ENCODE results near the gene IRF5.
A peak's percentile ranks its signal among the peaks of the same experiment; 100 is the strongest.

Gene IRF5, protein sequence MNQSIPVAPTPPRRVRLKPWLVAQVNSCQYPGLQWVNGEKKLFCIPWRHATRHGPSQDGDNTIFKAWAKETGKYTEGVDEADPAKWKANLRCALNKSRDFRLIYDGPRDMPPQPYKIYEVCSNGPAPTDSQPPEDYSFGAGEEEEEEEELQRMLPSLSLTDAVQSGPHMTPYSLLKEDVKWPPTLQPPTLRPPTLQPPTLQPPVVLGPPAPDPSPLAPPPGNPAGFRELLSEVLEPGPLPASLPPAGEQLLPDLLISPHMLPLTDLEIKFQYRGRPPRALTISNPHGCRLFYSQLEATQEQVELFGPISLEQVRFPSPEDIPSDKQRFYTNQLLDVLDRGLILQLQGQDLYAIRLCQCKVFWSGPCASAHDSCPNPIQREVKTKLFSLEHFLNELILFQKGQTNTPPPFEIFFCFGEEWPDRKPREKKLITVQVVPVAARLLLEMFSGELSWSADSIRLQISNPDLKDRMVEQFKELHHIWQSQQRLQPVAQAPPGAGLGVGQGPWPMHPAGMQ

DNA sequence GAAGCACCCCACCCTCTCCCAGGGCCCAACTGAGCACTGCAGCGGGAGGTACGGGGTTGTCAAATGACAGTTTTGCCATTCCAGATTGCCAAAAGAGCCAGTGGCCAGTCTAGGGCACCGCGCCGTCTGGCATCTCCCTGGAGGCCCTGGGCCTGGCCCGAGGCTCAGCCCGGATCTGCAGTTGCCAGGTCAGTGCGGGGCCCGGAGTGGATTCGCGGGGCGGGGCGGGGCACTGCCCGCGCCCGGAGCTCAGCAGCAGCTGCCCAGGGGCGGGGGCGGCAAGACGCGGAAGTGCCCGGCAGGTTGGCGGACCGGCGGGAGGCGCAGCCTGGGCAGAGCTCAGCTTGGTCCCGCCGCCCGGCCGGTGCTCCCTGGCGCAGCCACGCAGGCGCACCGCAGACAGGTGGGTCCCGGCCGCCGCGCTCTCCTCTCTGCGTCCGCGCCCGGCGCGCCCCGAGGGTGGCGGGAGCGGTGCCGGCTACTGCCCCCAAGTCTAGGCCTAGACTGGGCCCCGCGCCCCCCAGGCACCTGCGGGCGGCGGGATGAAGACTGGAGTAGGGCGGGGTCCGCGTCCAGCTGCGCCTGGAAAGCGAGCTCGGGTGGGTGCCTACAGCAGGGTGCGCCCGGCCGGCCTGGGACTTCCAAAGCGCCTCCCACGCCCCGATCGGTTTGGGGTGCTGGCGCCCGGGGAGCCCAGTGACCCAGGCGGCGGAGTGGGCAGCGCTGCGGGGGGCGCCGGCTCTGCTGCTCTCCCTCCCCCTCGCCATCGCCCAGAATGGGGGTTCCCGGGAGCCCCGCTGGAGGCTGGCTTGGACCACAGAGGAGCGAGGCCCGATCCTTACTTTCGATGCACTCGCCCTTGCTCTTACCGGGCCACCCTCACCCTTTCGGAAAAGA, at the start of gene IRF5:
TSS of gene IRF5 (plus strand) at position 281 of the 897 bp plus-strand sequence. CDS start 4,155 bp downstream, outside the sequence.
- peak; percentile 71 for DNase-seq

DNA sequence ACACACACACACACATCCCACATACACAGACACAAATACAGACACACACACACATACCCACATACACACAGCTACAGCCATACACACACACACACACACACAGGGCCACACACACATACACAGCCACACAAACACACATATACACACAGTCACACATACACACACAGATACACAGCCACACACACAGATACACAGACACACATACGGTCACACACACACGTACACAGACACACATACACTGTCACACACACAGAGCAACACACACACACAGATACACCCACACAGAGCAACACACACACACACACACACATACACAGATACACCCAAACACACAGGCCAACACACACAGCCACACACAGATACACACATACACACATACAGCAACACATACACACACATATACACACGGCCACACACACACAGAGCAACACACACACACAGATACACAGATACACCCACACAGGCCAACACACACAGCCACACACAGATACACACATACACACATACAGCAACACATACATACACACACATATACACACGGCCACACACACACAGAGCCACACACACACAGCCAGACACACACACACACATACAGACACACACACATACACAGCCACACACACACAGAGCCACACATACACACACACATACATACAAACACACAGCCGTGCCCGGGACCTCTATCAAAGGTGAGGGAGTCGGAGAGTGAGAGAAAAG, 49.5 kb upstream of the IRF5 start:
- DNase-seq: no peak

DNA sequence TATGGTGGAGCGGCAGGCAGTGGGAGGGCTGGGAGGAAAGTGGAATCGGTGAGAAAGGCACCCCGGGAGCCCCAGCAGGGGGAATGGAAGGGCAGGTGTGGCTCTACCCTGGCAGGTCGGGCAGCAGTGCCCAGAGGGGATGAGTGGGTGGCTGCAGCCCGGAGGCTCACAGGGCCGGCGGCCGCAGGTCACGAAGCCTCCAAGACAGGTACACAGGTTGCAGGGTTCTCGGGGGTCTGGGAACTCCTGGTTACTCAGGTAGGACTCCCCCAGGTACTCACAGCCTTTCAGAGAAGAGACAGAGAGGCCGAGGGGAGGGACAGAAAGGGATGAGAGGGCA, 49.0 kb upstream of the IRF5 start:
- DNase-seq: no peak

DNA sequence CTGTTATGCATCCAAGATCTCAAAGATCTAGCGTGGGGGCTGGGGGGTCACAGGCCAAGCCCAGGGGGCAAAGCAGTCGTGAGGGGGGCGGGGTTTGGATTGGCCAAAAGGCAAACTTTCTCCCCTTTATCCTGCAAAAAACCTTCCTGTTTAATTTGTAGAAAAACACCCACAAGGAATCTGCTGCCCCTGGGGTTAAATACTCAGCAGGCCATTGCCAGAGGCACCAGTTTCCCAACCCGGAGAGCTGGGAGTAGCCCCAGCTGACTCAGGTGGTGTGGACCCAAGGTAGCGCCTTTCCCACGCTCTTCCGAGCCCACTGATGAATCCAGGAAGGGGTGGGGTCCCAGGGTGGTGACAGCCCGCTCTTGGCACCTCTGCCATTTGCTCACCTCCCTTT, 48.6 kb upstream of the IRF5 start:
- DNase-seq: peak; percentile 79

DNA sequence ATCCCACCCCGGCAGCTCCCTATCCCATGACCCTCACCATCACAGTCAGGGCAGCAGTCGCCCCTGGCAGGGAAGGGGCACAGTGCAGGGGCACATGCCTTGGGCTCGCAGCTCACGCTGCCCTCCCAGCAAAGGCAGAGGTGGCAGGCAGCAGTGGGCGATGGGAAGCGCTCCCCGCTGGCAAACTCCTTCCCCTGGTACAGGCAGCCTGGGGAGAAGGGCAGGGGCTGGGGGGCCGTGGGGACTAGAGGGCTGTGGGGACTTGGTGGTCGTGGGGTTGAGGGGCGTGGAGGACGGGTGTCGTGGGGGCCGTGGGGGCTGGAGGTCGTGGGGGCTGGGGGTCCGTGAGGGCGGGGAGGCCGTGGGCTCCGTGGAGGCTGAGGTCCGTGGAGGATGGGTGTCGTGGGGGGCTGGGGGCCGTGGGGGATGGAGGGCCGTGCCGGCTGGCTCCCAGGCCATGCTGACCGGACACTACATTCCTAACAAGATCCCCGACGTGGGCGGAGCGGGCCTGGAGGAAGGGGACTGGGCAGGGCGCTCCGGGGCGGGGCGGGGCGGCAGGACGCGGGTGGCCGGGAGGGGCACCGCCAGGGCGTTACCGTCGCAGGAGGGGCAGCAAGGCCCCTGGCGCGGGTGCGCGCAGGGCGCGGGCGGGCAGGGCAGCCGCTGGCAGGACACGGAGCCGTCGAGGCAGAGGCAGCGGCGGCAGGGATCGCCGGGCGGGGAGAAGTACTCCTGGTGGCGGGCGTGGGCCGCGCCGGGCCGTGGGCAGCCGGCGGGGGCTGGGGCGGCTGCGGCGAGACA, 47.2 kb upstream of the IRF5 start:
- peak; percentile 58 for DNase-seq

DNA sequence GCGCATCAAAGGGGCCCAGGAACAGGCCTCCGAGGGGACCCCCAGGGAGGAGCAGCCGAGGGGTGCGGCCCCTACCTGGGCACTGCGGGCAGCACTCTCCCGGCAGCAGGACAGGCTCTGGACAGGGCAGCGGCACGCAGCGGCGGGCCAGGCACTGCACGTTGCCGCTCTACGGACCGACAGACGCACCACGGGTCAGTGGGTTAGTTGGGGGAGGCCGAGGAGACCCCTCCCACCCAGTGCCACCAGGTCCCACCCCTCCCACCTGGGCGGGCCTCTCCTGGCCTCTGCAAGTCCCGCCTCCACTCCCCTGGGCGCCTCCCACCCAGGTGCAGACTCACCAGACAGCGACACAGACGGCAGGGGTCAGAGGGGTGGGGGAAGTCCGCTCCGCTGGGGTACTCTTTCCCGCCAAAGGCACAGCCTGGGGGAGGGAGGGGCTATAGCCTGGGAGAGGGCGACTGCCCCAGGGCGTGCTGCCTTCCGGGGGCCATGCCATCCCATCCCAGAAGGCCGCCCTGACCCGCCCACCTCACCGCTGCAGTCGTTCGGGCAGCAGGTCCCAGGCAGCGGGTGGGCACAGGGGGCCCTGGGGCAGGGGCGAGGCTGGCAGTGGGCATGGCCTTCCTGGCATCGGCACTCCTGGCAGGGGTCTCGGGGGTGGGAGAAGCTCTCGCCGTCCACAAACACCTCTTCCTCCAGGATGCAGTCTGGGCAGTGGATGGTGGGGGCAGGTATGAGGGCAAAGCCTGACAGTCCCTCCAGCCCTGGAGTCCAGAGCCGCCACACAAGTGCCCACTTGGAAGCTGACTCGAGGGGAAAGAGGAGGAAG, 46.4 kb upstream of the IRF5 start:
- DNase-seq: no peak

DNA sequence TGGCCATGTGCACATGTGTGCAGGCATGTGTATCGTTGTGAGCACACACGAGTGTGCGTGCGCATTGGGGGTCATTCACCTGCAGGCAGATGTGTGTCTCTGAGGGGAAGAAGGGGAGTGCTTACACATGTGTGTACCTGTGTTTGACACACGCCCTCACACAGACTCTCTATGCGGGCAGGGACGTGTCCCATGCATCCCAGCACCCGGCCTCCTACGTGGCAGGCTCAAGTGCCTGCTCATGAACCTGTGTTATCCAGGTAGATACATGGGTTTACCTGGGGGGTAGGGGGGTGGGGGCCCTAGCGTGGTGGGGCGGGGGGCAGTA, 45.8 kb upstream of the IRF5 start:
- no peak for DNase-seq

DNA sequence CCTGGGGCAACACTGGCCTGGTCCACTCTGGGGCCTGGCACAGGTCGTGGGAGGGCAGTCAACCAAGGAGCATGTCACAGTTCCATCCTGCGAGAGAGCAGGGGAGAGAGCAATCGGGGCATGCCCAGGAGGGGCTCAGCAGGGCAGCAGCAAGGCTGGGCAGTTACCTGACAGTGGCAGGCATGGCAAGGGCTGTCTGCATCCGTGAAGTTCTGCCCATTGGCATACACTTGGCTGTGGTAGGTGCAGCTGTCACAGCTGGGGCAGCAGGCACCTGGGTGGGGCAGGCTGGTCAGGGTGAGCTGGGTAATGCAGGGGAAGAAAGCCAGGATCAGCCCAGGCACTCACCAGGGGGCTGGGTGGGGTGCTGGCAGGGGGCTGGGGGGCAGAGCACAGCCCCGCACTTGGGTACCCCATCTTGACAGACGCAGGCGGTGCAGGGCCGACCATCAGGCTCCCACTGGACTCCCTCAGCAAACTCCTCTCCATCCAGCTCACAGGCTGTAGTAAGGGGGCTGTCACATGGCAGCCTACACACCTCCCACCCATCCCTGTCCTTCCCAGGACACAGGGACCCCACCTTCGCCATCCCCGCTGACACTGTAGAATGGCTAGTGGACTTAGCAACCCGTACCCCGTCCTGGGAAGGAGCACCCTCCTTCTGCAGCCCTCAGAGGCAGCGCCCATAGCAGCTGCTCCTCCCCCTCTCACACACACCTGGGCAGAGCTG, 45.0 kb upstream of the IRF5 start:
- no peak for DNase-seq

DNA sequence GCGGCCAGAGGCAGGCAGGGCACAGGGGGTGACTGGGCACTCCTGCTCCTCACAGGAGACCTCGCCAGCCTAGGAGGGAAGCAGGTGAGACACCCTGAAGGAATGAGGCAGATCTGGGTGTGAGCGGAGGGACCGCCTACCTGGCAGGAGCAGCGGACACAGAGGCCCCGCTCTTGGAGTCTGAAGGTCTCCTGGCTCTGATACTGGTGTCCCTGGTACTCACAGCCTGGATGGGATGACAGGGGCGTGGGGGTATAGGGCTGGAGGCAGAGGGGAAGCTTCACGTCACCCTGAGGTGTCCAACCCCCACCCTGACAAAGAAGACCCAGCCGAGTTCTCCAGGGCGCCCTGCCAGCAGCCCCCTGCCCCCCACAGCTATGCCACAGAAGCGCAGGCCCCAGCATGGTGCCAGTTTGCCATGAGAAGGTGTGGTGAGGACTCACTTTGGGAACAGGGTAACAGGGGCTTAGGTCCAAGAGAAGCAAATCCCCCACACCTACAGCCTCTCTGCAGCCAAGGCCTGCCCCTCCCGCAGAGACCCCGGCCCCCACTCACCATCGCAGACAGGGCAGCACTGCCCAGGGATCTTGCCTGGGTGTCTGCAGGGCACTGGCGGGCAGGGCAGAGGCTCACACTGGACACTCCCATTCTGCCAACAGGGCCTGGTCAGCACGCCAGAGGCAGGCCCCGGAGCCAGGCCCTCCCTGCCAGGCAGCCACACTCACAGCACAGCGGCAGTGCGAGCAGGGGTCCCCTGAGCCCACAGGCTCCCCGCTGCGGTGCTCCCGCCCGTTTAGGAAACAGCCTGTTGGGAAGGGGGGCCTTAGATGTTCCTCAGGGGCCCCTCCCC, 44.3 kb upstream of the IRF5 start:
- no peak for DNase-seq

DNA sequence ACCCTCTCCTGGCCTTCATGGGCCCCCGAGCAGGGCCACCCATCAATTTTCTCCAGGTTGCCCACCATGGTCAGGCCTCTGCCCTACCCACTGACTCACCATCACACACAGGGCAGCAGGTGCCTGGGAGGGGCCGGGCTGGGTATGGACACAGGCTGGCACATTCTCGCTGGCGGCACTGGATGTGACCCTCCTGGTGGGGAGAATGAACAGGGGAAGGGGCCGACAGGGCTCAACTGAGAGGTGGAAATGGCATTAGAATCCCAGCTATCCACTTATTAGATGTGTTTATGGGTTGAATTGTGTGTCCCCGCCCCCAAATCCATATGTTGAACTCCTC, 43.7 kb upstream of the IRF5 start:
- no peak for DNase-seq

DNA sequence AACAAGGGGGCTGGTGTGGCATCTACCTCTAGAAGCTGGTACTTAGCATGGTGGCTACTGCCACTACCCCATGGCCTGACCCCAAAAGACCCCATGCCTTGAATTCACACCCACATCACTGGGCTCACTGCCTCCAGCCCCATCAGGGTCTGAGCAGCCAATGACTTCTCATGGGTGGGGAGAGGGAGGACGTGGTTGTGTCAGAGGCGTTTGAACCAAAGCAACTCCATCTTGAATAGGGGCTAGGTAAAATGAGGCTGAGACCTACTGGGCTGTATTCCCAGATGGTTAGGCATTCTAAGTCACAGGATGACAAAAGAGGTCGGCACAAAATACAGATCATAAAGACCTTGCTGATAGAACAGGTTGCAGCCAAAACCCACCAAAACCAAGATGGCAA, 42.4 kb upstream of the IRF5 start:
- DNase-seq: no peak

DNA sequence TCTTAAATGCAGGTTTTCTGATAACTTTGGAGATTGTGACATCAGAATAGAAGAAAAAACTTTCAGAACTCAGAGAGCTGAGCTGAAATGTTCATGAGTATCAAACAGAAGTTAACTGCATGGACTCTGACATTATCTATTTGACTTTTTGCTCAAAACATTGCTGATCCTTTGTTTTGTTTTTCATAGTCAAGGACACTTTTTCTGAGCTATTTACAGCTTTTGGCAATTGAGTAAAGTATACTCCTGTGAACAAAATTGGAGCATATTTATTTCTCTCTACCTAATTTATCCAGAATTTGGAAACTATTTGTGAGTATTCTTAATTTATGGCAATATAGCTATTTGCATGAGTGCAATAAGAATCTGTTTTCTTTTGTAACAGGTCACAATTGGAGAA, 38.3 kb upstream of the IRF5 start:
- no peak for DNase-seq

DNA sequence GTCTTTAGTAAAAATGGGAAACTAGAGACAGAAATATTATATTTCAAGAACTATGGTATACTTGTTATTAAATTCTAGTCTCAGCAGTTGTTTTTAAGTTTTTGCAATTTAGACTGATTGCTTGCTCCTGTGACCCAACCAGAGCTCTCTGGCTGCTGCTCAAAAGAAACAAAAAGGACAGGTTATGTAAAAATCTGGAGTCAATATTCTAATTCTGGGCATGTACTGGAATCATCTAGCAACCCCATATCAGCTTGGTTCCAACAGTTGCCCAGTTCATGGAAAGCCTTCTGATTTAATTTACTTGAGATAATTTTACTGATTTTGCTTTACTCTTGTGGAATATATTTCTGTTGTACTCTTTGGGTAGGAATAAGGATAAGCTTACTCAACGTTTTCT, 37.5 kb upstream of the IRF5 start:
- DNase-seq: no peak

DNA sequence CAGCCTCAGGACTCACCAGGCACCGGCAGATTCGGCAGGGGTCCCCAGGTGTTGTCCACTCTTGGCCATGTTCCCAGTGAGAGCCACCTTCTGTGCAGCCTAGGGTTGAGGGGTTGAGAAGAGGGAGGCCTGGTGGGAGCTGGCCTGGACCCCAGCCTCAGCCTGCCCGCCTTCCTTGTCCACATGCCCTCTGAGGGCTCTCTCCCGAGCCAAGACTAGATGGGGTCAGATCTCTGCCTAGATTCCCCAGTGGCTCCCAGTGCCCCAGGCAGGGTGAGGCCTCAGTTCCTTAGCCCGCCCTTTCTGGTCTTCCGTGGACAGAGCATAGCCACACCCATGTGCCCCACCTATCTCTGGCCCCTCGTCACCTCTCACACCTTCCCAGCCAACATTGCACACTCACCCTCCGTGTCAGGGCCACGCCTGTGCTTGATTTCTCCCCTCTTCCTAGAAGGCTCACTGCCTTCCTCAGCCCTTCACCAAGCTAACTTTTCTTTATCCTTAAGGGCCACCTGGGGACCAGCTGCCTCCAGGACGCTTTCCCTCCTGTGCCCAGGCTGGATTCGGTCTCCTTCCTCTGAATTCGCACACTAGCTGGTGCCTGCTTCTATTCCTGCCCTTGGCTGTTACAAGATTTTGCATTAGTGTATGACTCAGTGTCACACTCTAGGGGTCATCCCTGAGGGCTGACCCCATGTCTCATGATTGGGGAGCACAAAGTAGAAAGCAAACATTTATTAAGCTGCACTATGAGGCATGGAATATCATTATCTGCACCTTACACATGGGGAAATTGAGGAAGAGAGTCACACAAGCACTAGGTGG, 34.8 kb upstream of the IRF5 start:
- no peak for DNase-seq

DNA sequence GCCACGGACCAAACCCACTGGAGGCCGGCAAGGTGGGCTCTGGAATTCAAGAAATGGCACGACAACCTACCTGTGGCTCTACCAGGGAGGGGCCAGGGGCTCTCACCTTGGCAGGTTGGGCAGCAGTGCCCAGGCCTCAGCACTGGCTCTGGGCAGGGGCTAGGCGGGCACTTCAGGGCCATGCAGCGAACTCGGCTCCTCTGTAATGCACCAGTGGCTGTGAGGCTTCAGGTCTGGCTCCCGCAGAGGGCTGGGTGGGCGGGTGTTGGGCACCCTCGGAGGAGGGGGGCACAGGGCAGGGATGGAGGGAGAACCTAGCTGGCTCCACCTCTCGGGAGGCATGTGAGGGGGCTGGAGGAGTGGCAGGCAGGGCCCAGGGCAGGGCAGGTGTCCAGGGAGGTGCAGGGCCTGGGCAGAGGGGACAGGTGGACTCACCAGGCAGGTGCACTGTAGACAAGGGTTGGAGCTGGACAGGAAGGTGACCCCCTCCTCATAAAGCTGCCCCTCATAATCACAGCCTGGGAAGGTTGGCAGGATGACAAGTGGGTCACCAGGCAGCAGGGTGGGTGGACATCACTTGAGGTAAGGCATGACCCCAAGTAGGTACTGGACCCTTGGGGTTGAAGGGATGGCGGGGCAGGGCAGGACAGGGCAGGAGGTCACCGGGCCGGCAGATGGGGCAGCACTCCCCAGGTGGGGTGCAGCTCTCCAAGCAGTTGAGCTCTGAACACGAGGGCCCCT, 33.9 kb upstream of the IRF5 start:
- DNase-seq: no peak

DNA sequence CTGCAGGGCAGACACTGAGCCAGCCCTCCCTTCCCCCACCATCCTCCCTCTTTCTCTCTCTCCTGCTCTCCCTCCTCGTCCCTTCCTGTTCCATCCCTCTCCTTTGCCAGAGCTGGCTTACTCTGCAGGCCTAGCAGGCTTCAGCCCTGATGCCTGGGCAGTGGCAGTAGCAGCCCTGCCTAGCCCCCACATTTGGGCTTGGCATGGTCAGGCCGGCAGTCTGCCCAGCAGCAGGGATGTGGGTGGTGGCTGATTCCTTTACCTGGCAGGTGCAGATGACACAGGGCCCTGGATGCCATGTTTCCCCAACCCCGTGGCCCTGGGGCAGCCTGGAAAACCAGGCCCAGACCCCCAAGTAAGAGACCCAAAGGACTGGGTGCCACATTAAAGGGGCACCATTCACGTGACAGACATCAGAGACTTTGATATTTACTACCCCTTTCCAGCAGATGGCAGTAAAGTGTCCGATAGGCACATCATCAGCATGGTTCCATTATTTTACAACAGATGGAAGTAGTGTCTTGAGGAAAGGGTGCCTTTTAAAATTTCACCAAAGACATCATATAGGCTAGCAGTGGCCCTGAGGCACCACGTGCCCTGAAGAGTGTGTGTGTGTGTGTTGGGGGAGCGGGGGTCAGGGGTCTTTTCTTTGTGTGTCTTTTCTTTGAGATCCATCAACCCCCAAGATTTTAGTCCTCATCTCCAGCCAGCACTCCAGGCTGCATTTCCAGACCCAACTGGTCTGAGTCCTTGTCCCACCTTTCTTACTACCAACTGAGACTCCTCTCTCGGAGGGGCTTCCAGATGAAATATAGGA, 33.1 kb upstream of the IRF5 start:
- peak; percentile 17 for DNase-seq

DNA sequence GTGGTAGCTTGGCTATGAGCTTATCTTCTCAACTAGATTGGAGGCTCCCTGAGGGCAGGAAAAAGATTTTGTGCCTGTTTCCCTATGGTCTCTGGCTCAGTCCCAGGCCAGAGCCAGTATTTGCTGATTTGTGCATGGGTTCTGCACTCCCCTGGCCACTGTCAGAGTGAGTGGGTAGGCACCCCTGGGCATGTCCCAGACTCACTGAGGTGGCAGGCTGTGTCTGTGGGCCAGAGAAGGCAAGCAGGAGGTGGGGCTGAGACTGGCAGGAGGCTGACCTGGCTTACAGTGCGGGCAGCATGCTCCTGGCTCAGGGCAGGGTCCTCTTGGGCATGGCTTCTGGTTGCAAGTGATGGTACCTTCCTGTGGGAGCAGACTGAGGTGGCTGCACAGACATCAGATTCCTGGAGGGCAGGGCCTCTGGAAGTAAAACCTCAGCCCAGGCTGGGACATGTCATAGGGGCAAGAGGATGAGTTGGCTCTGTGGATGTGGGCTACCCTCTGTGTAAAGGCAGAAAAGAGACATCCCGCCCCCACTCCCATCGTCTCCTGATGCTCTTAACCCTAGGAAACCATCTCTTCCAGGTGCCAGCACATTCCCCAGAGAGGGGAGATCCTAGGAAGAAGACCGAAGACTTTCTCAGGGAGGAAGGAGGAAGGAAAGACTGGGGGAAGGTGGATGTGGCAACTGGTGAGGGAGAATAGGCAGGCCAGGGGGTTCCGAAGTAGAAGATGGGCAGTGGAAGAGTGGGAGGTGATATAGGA, 31.5 kb upstream of the IRF5 start:
- no peak for DNase-seq

Data from NCI-H226 (cell line).